Stimulated activated CD8-positive, alpha-beta memory T cell treated with anti-CD3 and anti-CD28 coated beads, Interleukin-15, amount 100 ng/mL, for 48 hours (primary cell): ENCODE results near the gene ACBD7.

Source experiments
- DNase-seq, 2 donors: peaks; one replicate each; pipeline ENCODE4 v3.0.0-alpha.2; 2020; ENCODE audit warnings: low read depth in 2 of 2

Gene ACBD7

DNA sequence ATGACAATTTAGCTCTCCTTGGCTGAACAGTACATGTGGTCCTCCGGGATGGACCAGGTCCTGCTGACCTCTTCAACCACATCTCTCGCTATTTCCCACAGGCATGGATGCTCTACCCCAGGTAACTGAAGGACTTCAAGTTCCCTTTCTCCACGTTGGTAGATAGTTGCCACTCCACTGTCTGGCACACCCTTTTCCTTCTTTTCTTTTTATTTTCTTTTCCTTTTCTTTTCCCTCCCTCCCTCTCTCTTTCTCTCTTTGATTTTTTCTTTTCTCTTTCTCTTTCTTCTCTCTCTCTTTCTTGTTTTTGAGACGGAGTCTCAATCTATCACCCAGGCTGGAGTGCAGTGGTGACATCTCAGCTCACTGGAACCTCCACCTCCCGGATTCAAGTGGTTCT lies 2.8 kb upstream of the ACBD7 start:
- no peak for DNase-seq

DNA sequence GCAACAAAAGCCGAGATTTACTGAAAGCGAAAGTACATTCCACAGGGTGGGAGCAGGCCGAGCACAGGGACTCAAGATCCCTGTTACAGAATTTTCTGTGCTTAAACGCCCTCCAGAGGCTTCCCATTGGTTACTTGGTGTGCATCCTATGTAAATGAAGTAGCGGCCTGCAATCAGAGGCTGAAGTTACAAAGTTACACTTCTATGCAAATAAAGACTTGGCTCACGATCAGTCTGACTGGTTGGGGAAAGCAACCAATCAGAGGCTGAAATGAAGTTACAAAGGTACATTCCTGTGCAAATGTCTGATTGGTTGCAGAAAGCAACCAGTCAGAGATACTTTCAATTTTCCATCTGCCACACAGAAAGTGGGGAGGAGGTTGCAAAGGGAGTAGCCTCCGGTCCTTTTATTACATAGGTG lies 4.1 kb downstream of the ACBD7 start:
- no peak for DNase-seq

- DNase-seq = no peak
These were observed 4.7 kb downstream of the ACBD7 start for GRCh38 chr10:15083674-15084501.

DNA sequence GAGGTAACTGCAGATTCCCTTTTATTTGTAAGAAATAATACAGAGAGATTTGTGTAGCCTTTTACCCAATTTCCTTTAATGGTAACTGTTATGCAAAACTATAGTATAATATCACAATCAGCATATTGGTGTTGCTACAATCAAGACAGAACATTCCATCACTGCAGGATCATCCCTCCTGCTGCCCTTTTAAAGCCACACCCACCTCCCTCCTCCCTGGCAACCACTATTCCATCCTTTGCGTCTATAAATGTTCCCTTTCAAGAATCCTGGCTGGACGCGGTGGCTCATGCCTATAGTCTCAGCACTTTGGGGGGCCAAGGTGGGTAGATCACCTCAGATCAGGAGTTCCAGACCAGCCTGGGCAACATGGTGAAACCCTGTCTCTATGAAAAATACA lies 13.2 kb downstream of the ACBD7 start:
- DNase-seq = no peak

DNA sequence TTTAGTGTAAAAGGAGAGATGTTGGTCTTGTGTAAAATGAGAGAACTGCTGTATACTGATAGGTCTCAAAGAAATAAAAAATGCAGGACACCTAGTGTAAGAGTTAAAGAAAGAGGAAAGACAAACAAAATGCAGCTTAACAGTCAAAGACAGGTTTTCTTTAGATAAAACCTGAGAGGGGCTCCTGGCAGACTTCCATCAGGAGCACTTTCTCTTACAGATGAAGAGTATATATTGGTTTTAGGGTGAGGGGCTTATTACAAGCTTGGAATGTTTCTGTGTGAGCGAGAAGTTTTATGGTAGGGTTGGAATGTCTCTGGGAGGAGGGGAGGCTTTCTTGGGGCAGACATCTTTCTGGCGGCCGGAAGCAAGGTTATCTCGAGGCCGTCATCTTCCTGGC lies 16.2 kb downstream of the ACBD7 start:
- DNase-seq = no peak

DNA sequence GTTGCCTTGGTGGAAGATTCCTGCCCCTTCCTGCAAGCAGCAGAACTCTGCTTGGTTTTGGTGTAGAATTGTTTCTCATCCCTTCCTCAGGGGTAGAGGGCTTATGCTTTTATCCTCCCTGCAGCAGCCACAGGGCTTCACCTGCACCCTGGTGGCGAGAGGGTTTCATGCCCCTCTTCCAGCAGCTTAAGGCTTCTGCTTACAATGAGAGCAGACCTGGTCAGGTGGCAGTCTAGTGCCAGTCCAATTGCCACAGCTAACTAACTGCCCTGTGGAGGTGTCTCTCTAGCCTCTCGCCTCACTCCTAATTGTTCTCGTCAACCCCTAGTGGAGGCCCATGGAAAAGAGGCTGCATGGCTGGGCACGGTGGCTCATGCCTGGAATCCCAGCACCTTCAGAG lies 19.3 kb downstream of the ACBD7 start:
- DNase-seq = no peak

DNA sequence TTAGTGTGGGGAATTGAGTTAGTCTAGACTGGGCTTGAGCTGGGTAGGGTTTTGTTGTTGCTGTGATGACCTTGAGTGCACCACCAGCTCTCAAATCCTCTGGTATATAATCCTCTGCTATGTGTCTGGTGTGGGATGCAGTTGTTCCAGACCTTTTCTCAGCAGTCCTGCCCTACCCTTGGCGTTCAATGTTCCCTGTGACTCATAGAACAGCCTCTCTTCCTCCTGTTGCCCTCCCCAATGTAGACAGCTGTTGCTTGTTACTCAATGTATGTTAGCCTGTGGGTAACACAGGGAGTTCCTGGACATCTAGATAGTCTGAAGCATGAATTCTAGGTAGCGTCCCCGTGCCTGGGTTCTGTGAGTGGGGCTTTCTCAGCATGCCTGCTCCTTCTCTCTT lies 19.8 kb downstream of the ACBD7 start:
- DNase-seq = no peak

- no peak for DNase-seq
These were observed 21.4 kb downstream of the ACBD7 start for GRCh38 chr10:15067154-15067553.

- no peak for DNase-seq
These were observed 27.9 kb downstream of the ACBD7 start for GRCh38 chr10:15060638-15061037.

- no peak for DNase-seq
These were observed 28.7 kb downstream of the ACBD7 start for GRCh38 chr10:15059914-15060313.

- no peak for DNase-seq
These were observed 29.9 kb downstream of the ACBD7 start for GRCh38 chr10:15058689-15059088.

GRCh38 chr10:15053061-15053460 lies 35.5 kb downstream of the ACBD7 start:
- DNase-seq = no peak

- no peak for DNase-seq
These were observed 36.5 kb downstream of the ACBD7 start for GRCh38 chr10:15052121-15052520.

DNA sequence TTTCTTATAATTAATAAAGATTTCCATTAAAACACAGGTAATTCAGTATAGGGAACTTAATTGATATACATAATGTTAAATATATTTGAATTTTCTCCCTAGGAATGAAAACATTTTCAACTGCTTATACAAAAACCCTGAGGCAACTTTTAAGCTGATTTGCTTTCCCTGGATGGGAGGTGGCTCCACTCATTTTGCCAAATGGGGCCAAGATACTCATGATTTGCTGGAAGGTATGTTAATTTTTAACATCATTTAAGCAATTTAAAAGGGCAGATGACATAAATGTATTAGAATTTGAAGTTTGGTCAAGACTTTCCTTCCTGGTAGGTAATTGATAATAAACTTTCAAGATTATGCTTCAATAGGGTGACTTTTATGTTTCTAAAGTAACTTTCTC lies 39.0 kb downstream of the ACBD7 start:
- DNase-seq = no peak

GRCh38 chr10:15046626-15047025 lies 42.0 kb downstream of the ACBD7 start:
- no peak for DNase-seq

DNA sequence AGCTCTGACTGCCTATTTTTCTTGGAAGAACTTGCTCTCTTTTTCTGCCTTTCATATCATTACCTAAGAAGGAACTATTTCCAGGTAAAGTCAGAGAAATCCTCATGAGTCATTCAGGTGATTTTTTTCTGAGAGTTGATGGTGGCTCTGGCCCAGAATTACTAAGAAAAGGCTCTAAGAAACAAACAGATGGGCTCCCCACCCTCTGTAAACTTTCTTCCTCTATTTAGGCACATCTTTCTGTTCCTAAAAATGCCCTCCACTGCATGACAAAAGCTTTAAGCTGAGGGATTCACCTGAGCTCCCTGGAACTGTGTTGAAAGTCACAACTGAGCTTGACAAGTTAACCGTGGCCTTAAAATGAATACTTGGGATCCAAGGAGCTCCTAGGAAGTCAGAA lies 43.2 kb downstream of the ACBD7 start:
- DNase-seq = no peak

DNA sequence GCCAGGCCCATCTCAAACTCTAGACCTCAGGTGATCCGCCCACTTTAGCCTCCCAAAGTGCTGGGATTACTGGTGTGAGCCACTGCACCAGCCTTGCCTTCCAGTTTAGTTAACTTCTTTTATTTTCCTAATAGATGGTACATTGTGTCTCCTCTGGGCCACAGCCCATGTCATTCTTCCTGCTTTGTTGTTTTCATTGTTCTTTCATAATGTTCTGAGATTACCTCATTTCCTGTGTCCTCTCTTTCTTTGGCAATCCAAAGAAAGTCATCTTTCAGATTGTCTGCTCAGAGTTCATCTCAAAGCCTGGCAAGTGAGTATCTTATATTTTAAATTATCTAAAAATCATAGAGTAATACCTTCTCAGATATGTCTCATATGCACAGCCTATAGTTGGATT lies 44.9 kb downstream of the ACBD7 start, which contains the start of gene OLAH:
Gene OLAH, plus strand, starts transcription at position 270 of the 400 bp plus-strand sequence. CDS start 3,346 bp downstream, outside the sequence.
- no peak for DNase-seq

DNA sequence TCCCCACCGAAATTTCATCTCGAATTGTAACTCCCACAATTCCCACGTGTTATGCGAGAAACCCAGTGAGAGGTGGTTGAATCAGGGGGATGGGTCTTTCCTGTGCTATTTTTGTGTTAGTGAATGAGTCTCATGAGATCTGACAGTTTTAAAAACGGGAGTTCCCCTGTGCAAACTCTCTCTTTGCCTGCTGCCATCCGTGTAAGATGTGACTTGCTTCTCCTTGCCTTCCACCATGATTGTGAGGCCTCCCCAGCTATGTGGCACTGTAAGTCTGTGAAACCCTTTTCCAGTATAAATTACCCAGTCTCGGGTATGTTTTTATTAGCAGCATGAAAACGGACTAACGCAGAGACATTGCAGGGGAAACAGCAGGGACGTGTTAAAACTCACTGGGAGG lies 50.2 kb downstream of the ACBD7 start:
- no peak for DNase-seq

DNA sequence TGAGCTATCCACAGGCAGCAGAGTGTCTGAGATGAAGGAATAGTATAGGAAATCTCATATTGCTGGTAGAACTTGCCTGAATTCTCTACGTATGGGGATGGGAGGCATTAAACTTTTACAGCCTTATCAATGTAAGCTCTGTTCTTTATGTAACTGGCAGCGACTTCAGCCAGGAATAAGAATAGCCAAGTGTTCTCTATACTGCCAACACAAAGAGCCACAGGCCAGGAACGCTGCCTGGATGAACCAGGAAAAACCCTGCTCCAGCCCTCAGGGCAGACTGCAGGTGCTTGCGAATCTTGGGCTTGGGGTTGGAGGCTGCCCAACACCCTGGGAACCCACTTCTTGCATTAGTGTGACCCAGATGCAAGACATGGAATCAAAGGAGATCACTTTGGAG lies 50.9 kb downstream of the ACBD7 start:
- DNase-seq = no peak

GRCh38 chr10:15035385-15036301 lies 52.9 kb downstream of the ACBD7 start:
- DNase-seq = no peak

DNA sequence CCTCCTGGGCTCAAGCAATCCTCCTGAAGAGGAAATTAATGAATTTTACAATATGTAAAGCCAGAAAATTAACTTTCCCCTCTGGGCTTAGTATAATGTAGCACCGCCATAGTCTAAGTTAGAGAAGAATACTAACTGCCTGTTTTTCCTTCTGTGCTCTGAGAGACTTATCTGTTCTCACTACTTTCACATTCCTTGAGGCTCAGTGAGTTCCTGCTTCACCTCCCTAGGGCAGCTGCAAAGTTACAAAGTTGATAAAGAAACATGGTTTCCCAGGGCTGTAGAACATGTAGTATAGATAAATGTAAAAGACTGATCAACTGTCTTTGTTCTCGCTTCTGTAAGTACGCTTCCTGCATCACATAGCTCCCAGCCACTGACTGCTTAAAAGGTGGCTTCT lies 60.8 kb downstream of the ACBD7 start:
- no peak for DNase-seq
